DMS153 treated with DMSO at 0.1 percent for 48 hours (cell line): ENCODE data around the gene KCTD1.

Experiments used
- DNase-seq: peaks from one replicate; lab custom pipeline; 2025; ENCODE audit not compliant: unreplicated experiment; lab: John Stamatoyannopoulos, UW

Gene KCTD1

DNA sequence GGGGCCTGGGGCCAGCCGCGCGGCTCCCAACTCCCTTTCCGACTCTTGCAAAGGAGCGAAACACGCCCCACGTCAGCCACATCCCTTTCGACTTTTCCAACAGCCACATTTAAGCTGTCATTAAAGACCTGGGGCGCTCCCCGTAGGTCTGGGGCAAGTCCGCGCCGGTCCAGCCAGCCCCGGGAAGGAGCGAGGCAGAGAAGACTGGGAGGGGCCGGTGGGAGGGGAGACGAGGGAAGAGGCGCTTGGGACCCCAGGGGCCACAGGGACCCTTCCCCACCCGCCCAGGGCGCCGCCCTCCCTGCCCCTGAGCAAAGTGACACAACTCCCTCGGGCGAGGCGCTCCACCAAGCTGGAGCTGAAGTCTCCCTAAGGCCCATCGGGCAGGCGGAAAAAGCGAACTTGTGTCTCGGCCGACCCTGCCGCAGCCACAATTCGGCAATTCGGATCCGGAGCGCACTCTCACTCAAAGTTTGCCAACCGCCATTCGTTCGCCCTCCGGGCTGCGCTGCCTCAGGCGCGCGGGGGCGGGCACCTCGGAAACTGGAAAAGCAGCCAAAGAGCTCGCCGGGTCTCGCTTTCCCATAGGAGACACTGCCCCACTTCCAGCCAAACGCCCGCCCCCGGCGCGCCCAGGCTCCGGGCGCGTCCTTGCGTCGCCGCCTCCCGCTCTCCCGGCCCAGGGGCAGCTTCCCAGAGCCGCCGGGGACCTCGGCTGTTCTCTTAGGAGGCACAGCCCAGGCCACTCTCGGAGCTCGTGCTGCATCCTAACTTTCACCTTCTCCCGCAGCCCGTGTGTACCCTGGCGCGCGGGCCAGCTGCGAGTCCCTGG lies 1.1 kb upstream of the KCTD1 start:
- peak; percentile 78 for DNase-seq

DNA sequence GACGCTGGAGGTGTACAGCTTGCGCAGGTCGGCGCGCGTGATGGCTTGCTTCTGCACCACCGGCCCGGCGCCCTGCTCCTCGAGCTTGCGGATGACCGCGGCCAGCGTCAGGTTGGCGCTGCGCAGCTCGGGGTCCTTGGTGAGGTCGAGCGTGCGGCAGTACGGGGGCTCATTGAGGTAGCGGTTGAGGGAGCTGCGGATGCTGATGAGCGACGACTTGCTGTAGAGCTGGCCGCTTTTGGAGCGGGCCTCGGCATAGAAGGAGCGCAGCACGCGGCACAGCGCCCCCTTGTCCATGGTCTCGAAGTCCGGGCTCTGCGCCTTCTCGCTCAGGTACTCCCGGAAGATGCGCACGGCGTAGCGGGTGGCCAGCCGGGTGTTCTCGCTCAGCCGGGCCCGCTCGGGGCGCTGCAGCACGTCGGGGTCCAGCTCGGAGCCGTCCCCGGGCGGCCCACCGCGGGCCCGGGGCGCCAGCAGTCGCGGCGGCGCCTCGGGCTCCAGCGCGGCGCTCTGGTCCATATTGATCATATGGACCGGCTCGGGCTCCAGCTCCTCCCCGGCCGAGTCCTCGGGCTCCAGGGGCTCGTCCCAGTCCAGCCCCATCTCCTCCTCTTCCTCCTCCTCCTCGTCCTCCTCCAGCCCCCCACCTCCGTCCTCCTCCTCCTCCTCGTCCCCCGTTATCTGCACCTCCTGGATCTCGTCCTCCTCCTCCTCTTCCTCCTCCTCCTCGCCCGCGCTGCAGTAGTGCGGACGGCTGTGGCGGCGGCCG lies 523 bp downstream of the KCTD1 start:
- peak; percentile 71 for DNase-seq

DNA sequence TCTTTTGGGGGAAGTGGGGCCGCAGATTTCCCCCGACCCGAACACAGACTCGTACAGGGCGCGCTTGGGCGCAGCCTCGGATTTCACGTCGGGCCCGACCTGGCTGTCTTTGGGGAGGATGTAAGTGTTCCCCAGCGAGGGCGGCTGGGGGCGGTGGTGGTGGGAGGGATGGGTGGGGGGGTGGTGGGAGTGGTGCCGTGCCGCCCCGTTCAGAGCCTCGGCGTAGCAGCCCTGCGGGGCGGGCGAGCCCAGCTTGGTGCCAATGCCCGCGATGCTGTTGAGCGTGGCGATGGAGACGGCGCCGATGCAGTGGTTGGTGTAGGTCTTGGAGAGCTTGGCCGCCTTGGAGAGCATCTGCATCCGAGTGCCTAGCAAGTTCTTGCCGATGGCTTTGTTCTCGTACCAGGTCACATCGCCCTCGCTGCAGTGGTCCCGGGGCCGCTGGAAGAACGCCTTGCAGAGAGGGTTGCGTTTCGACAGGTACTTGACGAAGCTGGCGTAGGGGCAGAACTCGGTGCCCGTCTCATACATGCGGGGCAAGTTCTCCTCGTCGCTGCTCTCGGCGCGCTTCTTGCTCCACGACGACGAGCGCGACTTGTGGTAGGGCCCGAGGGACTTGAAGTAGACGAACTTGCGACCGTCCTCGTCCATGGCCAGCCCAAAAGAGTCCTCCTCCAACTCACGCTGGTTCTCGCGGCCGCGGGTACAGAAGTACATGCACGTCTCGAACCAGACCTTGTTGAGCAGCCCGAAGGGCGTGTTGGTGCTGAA lies 1.3 kb downstream of the KCTD1 start:
- peak; percentile 35 for DNase-seq

DNA sequence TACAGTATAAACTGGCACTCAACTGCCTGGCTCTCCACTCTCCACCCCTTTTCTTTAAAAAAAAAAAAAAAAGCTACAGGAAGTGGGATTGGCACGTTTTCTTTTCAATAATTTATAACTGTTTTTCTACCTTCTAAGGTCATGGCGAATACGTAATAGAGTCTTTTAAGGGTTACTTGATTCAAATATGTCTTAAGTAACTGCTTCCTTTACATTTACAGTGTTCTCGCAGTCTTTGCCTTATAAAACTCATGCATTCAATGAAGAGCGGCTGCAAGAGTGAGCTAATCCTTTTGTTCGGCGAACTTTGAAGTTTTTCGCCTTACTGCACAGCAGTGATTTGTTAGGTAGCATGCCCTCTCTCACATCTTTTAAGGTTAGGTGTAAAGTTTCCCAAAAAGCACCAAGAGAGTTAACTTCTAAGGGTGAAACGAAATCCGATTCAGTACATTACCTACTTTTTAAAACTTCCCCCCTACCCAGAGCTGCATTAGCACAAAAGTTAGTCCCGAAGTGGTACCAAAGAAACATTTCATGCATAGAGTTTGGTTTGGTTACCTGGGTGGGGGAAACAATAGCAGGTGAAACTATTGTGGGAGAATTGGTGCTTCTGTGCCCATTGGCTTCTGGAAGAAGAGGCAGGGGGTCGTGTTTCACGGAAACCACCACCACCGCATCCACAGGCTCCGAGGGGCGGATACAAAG lies 2.0 kb downstream of the KCTD1 start:
- no peak for DNase-seq

DNA sequence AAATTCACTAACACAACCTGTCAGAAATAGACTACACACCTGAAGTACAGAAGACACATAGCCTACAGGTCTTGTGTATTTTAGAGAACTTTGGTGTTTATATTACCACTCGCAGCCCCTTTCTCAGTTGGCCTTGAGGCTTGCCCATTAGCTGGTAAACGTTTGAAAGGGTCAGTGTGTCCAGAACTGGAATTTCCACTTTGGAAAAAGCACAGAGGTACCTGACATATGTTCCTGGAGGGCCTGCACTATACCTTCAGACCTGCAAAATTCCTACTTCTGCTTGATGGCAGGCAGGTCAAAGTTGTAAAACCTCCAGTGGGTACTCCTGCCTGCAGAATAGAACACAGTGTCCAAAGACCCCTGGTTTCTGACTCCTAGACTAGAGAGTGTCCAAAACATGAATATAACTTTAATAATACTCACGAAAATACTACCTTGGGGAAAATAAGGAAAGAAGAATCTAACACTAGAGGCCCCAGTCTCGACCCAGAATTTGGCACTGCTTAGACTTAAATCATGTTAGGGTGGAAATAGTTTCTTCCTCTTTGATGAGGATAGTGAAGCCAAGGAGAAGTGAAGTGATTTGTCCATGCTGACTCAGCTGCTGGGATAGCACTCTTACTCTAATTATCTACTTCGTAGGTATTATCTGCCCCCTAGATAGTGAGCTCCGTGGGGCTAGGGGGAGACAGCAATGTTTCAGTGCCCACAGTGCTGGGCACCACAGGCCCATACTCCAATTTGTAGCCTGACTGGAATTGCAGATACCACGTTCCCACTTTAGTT lies 2.8 kb downstream of the KCTD1 start:
- no peak for DNase-seq

DNA sequence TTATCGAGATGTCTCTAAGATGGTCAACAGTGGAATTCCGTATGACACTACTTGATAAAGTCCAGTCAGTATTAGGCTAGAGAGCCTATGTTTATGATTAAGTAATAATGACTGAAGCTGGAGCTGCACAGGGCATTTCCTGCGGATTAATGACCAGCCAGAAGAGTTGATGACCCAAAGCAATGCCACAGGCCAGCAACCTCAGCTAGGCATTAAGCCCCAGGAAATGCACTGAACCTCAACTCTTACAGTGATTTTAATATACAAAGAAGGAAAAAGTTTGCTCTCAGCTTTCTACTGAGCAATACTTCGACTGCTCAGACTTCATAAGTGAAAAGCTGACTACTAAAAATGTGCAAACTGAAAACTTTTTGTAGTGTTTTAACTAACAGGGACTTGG lies 3.9 kb downstream of the KCTD1 start:
- DNase-seq = no peak

DNA sequence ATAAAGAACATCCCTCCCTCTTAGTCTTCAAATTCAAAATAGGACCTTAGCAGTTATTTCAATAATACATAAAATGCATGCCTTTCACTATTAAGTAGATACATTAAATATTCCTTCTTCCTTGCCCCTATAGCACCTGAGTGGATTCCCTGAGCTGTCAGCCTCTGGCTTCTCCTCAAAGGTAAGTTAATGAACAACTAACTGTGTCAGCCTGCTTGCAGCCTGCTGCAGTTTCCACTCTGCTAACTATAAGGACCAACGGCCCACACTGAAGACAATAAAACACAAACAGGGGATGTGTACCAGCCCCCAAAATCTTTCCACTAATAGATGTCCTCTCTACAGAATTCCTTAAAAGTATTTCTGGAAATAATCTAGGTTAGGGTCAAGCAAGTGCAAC lies 5.0 kb downstream of the KCTD1 start:
- DNase-seq = no peak

DNA sequence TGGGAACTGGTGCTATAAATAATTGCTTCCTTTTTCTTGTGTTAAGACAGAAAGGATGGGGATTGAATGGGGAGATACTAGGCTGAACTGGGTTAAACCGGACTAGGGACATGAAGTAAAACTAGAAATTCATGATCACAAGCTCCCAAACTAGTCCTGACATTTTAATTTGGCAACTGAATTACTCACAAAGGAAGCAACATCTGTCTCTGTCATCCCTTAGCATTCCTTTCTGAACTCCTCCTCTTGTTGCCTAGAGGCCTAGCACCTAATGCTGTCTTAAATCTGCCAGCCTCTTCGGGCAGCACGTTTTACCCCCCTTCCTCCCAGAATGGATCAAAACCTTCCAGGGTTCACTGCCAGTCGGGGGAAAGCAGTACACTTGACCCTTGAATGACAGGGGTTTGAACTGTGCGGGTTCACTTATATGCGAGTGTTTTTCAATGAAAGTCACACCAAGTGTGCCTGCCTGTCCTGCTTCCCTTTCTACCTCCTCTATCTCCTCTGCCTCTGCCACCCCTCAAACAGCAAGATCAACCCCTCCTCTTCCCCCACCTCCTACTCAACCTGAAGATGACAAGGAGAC lies 8.2 kb downstream of the KCTD1 start:
- DNase-seq = no peak

DNA sequence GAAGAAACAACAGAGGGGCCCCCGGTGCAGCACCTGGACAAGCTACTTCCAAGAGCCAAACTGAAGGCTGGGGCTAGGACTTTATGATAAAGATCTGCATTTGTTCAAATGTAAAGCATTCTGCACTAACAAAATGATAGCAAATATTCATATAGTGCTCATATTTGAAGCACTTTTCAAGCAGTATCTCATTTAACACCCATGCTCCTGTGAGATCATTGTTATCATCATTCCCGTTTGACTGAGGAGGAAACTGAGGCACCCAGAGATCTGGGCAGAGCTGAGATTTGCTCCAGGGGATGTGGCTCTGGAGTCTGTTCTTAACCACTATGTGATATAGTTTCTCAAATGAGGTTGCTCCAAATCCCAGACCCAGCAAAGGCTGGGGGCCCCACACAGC lies 9.8 kb downstream of the KCTD1 start:
- no peak for DNase-seq

DNA sequence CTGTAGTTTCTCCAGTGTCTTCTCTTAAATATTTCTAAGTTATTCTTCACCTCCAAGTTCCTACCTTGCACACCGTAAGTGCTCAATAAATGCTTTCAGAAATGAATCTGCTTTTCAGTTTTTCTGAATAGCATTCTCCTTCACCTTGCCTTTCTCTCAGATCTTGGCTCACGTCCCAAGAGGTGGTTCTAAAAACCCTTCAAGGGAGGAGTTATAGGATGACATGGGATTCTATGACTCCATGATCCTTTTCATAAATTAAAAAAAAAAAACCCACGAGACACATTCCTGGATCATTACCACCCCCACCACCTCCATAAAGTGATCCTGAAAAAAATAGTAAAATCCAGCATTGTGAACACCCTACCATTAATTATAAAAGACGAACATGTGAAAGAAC lies 11.7 kb downstream of the KCTD1 start:
- DNase-seq = no peak

DNA sequence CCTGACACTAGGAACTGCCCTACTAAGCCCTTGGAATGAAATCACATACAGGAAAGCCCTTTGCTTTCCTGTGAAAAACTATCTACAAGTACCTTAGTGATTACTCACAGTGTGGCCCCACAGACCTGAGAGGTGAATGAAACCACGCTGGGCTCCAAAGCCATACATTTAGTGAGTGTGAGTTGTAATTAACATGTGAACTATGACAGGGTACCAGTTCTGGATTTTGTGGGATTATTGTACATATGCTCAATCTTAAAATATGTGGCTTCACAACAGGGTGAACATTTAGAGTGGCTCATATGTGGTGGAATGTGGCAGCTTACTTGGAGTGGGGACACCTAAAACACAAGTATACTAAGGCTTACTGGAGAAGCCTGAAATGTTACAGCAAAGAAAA lies 12.3 kb downstream of the KCTD1 start:
- no peak for DNase-seq

DNA sequence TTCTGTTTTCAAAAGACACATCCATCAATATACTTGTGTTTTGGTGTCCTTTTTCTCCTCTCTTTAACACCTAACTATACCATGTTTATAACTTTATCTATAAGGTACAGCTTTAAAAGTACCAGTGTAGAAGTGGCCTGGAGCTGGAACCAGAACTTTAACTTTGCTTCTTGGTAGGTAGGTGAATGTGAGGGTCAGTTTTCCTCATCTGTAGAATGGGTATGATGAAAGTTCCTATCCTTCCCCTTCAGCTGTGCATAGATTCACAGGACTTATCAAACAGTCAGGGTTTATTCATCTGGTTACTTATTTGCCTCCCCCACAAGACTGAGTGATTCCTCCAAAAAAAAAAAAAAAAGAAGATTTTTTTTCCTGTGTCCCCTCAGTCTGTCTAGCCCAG lies 12.7 kb downstream of the KCTD1 start:
- no peak for DNase-seq

DNA sequence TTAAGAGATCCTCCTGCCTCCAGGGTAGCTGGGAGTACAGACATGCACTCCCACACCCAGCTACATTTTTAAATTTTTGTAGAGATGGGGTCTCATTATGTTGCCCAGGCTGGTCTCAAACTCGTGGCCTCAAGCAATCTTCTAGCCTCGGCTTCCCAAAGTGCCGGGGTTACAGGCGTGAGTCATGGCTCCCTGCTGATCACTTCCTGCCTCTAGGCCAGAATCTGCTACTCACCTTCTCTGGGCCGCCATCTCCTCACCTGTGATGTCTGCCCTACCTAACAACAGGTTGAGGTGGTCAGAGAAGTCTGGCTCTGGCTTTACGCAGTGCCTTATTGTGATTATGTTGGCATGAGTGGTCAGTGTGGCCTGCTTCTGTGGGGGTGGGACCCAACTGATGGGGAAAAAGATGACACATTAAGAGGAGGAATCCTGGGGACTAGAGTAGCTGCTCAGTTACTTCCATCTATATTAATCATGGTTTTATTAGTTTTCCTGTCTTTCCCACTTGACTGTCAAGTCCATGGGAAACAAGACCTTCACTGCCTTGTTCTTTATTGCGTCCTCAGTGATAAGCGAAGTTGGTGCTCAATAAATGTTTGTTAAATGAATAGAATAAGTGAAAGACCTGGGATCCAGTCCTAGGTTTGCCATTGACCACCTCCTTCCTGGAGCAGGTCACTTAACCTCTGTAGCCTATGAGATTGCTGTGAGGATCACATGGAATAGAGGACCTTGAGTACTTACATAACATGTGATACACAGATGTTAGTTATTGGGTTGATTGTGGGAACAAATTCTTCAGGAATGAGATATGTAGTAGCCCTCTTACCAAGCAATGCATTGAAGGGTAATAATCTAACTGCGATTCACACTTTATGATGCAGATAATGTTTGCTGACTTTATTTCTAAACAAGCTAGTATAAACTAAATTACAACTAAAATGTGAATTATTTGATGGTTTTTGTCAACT lies 15.7 kb downstream of the KCTD1 start:
- no peak for DNase-seq

DNA sequence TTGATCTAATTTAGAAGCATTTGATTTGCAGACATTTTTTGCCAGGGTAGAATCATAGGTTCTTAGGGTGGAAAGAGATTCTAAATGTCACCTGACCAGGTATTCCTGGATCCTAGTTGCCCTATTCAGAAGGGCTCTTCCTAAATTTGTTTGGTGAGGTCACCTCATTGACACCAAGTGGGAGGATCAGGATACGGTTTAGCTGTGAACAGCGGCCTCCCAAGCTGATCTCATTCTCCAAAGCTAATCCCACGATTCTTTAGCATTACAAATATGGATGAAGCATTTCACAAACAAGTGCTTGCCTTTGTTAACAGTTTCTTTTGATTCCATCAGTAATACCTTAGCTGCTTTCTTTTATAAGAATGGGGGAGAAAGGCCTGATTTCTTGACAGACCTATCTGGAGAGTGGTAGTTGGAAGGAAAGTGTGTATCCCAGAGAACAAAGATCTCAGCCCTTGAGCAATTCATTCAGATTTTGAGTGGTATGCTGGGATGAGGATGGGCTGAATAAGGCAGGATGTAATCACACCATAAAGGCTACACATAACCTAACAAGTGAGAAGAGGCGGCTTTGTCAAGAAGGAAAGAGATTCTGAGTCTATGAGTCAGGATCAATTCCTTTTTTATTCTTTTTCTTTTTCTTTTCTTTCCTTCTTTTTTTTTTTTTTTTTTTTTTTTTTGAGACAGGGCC lies 16.6 kb downstream of the KCTD1 start:
- DNase-seq = no peak

DNA sequence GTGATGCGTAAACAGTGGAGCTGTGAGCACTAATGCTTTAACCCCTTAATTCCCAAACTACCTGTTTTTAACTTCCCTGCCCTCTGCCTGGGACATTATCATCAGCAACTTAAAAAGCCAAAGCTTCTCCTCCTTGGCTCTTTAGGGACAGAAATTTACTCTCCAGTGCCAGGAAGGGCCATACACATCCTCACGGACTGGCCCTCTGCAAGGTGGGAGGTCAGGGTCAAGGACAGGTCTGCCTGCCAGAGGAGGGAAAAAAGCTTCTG lies 21.5 kb downstream of the KCTD1 start:
- no peak for DNase-seq

DNA sequence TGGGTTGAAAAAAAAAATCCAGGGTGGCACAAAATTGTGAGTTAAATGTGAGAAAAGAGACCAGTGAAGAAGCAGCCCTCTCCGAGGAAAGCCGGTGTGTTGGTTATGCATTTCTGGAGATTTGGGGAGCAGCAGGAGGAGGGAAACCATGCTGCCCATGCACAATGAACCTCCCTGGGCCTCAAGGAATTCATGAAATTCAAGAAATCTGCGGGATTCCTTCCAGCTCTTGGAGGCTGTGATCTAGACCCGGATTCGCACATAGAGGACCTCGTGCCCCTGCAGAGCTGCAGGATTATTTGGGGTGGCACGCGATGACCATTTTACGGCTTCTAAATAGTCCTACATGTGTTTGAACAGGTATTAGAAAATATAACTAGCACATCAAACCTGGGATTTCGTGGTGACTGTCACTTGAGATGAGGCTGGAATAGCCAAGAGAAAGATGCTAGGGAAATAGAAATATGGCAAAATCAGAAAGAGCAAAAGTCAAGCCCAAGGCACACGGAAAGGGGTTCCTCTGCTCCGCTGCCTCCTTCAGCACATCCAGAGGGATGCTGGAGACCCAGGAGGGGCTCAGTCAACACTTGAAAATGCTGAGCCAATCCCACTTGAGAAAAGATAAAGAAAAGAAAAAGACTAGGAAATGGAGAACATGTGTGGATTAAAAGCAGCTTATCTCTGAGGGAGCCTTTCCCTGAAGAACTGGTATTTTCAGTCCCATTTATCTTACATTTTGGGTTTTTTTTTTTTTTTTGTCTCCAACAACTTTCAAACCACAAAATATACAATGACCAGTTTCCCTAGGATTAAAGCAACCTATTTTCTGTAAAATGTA lies 22.0 kb downstream of the KCTD1 start:
- no peak for DNase-seq

DNA sequence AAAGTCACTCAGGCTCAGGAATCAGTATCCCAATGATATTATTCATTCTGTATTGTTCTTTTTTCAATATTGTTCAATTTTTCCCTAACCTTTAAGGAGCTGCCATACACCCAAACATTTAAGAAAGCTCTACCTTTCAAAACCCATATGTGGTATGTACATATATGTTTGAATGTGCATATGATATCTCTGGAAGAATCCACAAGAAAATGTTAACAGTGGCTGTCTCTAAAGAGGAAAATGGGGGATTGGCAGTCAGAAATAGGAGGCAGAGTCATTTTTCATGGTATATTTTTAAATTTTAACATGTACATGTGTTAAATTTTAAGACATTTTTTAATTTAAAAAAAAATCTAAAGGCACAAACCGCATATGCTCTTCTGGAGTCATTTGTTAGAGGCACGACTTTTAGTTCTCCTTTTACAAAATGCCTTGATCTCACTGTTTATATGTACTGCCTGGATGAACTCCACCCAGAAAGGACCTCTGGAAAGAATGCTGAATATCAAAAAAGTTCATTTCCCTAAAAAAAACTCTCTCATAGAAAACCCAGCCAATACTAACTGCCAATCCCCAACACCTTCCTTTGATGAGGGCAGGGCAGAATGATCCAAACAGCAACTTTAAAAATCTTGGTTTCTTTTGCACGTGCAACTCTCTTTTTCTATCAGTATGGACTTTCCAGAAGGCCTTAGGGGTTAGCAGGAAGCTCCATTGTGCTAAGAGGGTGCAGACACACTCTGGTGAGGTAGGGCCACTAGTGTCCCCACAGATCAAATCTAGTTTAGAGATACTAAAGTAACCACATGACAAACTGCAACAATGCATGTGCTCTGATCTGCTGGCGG lies 23.6 kb downstream of the KCTD1 start:
- no peak for DNase-seq
